ENCODE results near the gene BRD7.

Gene BRD7

DNA sequence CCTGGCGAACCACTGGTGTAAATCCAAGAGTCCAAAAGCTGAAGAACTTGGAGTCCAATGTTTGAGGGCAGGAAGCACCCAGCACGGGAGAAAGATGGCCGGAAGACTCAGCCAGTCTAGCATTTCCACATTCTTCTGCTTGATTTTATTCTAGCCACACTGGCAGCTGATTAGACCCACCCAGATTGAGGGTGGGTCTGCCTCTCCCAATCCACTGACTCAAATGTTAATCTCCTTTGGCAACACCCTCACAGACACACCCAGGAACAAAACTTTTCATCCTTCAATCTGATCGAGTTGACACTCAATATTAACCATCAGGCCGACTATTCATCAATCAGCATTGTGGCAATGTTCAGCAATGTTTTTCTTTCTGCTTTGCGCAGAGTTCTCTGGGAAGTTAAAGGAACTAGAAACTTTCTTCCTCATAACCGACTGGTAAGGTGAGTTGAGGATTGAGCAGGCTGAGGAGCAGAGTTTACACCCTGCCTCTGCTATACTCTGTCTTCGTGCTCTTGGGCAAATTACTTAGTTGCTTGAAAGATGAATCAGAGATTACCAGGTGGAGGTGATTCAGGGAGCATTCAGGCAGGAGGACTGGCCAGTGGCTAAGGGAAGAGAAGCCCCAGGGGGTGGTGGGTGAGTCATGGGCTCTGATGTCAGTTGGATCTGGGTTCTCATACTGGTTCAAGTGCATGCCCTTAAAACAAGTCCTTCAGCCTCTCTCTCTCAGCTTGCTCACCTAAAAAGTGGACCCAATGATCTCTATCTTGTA lies 28.2 kb upstream of the BRD7 start:
- no peak for DNase-seq (ENCODE audit: low read depth)
- TF ChIP-seq, protein P1, sequence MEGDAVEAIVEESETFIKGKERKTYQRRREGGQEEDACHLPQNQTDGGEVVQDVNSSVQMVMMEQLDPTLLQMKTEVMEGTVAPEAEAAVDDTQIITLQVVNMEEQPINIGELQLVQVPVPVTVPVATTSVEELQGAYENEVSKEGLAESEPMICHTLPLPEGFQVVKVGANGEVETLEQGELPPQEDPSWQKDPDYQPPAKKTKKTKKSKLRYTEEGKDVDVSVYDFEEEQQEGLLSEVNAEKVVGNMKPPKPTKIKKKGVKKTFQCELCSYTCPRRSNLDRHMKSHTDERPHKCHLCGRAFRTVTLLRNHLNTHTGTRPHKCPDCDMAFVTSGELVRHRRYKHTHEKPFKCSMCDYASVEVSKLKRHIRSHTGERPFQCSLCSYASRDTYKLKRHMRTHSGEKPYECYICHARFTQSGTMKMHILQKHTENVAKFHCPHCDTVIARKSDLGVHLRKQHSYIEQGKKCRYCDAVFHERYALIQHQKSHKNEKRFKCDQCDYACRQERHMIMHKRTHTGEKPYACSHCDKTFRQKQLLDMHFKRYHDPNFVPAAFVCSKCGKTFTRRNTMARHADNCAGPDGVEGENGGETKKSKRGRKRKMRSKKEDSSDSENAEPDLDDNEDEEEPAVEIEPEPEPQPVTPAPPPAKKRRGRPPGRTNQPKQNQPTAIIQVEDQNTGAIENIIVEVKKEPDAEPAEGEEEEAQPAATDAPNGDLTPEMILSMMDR (IDR thresholded peaks at IDR 0.05; ENCODE audit: control insufficient read depth, extremely low read depth, insufficient read depth): no peak
- no peak overlapping the region for H3K4me3 ChIP-seq (ENCODE audit: low read depth, low read length)

DNA sequence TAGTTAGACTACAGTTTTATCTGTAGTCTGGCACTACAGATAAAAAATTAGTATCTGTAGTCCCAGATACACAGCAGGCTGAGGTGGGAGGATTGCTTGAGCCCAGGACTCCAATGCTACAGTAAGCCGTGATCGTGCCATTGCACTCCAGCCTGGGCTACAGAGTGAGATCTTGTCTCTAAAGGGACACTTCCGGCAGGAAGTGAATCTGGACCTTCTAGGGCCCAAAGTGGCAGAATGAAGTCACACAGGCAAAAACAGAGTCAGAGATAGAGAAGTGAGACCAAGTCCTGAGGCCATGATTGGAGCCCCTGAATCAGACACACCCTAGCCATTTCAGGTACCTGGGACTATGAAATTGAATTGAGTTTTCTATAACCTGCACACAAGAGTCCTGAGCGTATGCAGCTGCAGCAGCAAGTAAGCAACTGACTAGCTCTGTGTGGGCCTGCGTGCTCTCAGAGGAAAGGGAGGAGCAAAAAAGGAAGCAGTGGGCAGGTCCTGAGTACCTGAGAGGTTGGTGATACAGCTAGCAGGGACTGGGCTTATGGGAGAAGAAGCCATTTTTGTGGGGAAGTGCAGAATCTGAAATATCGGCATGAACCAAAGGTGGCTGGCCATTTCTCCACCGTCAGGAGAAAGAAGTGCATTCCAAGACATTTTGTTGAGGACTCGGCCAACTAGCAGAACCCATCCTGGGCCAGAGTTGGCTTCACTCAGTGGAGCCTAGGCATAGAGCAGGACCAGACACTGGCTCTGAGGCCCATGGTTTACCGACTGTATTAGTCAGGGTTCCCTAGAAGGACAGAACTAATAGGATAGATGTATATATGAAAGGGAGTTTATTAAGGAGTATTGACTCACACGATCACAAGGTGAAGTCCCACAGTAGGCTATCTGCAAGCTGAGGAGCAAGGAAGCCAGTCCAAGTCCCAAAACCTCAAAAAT lies 27.2 kb upstream of the BRD7 start:
- TF ChIP-seq, protein P1 (IDR thresholded peaks at IDR 0.05; ENCODE audit: control insufficient read depth, extremely low read depth, insufficient read depth): no peak
- DNase-seq (ENCODE audit: low read depth): no peak
- H3K4me3 ChIP-seq (ENCODE audit: low read depth, low read length): no peak overlapping the region

DNA sequence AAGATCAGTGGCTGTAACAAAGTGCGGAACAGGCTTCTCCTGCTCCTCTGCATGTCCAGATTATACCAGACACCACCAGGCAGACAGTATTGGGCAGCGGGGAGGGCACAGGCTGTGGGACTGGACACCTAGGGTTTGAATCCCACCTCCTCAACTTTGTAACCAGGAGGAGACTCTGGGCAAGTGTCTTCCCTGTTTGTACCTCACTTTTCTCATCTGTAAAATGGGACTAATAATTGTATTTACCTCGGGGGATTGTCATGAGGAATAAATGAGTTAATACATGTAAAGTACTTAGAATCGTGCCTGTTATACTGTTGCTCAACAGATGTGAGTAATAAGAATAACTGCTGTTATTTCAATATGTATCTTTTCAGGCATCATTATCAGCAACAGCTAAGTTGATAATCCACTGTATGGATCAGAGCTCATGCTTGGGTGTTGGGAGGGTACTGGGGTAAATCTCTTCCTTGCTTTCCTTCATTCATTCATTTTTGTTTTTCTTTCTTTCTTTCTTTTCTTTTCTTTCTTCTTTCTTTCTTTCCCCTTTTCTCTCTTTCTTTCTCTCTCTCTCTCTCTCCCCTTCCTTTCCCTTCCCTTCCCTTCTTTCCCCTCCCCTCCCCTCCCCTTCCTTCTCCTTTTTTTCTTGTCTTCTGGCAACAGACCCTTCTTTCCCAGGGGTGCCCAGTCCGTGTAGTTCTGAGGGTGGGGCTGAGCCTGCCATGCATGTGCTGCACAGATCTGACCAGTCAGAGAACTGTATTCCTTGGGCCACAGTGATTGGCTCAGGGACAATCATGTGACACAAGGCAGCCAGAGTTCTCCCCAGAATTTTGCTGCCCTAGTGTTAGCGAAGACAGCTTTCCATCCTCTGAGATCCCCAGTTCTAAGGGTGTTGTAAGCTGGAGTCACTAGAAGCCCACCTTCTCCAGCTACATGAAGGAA lies 25.3 kb upstream of the BRD7 start:
- H3K4me3 ChIP-seq (ENCODE audit: low read depth, low read length): no peak overlapping the region
- no peak for DNase-seq (ENCODE audit: low read depth)
- TF ChIP-seq, protein P1 (IDR thresholded peaks at IDR 0.05; ENCODE audit: control insufficient read depth, extremely low read depth, insufficient read depth): no peak

DNA sequence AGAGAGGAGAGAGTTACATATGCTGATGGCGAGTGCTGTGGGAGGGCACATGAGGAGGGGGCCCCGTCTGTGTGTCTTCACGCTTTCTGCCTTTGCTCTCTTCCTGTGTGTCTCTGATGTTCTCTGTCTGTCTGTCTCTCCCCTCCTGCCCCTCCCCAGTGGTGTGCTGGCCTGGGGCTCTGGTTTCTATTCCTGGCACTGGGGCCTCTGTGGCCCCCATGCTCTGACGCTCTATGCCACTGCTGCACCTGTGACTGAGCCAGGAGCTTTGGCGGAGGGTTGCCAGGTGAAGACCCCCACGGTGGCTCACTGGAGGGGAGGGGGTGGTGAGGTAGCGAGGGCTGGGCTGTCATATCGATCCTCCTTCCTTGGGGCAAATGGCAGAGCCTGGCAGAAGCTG lies 24.6 kb upstream of the BRD7 start:
- TF ChIP-seq, protein P1 (IDR thresholded peaks at IDR 0.05; ENCODE audit: control insufficient read depth, extremely low read depth, insufficient read depth): no peak
- H3K4me3 ChIP-seq (ENCODE audit: low read depth, low read length): no peak overlapping the region
- no peak for DNase-seq (ENCODE audit: low read depth)

DNA sequence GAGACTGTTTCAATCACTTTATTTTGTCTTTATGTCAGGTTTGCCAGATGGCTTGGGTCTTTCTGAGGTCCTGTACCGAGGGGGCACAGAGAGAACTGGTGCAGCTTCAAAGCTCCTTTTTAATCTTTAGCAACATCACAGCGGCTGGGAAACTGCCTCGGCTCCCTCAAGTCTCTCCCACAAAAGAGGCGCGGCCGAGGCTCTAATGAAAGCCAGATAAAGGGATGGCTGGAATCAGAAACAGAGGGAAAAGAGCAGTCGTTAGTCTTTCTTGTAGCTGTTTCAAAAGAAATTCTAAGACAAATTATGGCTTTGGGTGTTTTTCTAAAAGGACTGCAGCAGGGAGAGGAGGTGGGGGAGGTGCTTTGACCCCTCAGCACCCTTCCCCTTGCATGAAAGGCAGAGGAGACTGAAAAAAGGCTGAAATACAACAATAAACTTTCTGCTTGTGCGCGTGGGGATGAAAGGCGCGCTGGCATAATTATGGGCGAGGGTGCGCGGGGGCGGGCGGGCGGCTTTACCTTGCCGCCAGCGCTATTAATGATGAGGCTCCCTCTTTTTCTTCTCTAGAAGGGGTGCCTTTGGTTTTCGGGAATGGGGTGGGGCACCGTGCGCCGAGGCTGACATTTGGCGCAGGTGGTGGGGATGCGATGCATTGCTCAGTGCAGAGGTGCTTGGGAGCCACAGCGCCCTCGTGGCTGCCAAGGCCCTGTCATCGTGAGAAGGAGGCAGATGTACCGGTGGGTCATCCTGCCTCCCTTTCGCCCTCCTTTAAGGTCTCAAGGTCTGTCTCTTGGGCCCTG lies 22.3 kb upstream of the BRD7 start:
- TF ChIP-seq, protein P1 (IDR thresholded peaks at IDR 0.05; ENCODE audit: control insufficient read depth, extremely low read depth, insufficient read depth): no peak
- DNase-seq (ENCODE audit: low read depth): no peak
- H3K4me3 ChIP-seq (ENCODE audit: low read depth, low read length): no peak overlapping the region

DNA sequence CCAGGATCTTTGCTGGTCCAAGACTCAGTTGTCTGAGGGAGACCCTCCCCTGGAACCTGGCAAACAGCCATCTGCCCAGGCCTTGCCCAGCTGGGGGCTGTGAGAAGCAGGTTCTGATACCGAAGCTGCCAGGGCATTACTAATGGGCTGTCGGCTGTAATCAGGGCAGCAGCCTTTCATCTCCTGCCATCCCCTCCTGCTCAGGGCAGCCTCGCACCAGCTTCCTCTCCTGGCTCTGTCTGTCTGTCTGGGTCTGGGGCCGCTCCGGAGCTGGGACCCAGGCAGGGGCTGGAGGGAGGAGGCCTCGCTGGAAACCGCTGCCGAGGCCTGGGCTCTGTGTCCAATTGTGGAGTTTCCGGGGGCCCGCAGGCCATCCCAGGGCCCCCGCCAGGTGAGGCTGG lies 21.6 kb upstream of the BRD7 start:
- DNase-seq (ENCODE audit: low read depth): no peak
- TF ChIP-seq, protein P1 (IDR thresholded peaks at IDR 0.05; ENCODE audit: control insufficient read depth, extremely low read depth, insufficient read depth): no peak
- no peak overlapping the region for H3K4me3 ChIP-seq (ENCODE audit: low read depth, low read length)

Measured in LNCaP clone FGC (cell line).